ENCODE data around the gene ERC1.
A peak's percentile ranks its signal among the peaks of the same experiment; 100 is the strongest.

Gene ERC1

DNA sequence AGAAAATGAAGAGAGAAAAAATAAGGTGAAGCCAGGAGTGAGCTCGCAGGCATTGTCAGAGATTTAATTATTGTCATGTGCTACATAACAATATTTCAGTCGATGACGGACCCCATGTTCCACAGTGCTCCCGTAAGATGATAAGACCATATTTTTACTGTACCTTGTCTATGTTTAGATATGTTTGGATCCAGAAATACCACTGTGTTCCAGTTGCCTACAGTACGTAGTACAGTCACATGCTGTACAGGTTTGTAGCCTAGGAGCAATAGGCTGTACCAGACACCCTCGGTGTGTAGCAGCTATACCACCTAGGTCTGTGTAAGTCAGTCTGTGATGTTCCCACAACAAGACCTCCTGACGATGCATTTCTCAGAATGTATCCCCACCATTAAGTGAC is 465.9 kb downstream of the ERC1 start:
- no peak overlapping the region for H3K27ac ChIP-seq
- no peak for DNase-seq (ENCODE audit: low read depth, low spot score)

DNA sequence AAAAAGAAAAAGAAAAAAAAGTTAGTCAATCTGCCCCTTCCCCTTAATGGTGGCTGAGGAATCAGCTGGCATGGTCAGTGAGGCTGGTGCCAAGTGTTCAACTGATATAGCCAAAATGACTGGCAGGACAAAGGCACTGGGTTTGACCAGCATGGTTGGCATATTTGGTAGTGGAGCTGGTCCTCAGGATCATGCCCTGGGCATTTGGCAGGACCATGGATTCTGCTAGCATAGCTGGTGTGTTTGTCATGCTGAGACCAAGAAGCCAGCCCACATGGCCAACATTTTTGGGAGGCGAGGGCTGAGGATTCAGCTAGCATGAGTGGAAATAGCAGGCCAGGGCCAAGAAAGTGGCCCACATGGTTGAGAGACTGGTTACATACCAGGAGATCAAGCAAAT is 466.9 kb downstream of the ERC1 start:
- DNase-seq (ENCODE audit: low read depth, low spot score): no peak
- H3K27ac ChIP-seq: no peak overlapping the region

- no peak overlapping the region for H3K27ac ChIP-seq
- DNase-seq (ENCODE audit: low read depth, low spot score): no peak
Observed at GRCh38 chr12:1459339-1459738, 468.3 kb downstream of the ERC1 start.

GRCh38 chr12:1463073-1463905 is 472.3 kb downstream of the ERC1 start:
- no peak for DNase-seq (ENCODE audit: low read depth, low spot score)
- no peak overlapping the region for H3K27ac ChIP-seq

DNA sequence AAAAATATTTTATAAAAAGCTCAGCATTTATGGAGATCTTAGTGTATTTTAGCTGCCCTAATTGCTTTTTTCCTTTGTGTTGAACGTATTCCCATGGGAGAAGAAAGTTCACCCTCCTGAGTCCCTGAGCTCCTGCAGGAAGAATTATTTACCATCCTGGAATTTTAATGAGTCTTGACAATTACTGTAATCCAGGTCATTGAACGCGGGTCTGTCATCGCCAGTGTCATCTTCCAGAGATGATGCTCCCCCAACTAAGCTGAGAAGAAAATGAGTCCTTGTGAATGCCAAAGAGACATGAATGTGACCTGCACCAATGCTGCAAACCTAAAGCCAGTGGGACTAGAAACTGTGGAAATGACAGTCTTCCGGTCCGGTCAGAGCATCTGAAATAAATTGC is 473.9 kb downstream of the ERC1 start:
- no peak overlapping the region for H3K27ac ChIP-seq
- no peak for DNase-seq (ENCODE audit: low read depth, low spot score)

DNA sequence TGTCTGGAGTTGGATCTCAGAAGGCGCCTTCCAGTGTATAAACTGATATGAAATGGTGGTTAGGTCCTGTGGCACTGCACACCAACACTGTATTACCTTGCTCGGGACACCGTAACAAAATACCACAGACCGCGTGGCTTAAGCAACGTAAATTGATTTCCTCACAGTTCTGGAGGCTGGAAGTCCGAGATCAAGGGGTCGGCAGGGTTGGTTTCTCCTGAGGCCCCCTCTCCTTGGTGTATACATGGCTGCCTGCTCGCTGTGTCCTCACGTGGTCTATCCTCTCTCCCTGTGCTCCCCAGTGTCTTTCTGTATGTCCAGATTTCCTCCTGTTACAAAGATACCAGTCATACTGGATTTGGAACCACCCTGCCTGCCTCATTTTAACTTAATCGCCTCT is 475.0 kb downstream of the ERC1 start:
- H3K27ac ChIP-seq: no peak overlapping the region
- no peak for DNase-seq (ENCODE audit: low read depth, low spot score)

- H3K27ac ChIP-seq: no peak overlapping the region
- no peak for DNase-seq (ENCODE audit: low read depth, low spot score)
Observed at GRCh38 chr12:1466481-1467154, 475.6 kb downstream of the ERC1 start.

DNA sequence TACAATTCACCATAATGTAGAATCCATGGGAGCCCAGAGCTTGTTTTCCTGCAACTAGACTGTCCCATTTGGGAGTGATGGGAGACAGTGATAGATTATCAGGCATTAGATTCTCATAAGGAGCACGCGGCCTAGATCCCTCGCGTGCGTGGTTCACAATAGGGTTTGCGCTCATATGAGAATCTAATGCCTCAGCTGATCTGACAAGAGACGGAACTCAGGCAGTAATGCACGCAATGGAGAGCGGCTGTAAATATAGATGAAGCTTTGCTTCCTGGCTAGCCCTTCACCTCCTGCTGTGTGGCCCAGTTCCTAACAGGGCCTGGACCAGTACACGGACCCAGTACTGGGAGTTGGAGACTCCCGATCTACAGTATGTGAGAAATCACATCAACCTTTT is 476.7 kb downstream of the ERC1 start:
- H3K27ac ChIP-seq: no peak overlapping the region
- no peak for DNase-seq (ENCODE audit: low read depth, low spot score)

GRCh38 chr12:1469070-1469469 is 478.0 kb downstream of the ERC1 start:
- no peak overlapping the region for H3K27ac ChIP-seq

GRCh38 chr12:1470051-1470450 is 479.0 kb downstream of the ERC1 start:
- no peak overlapping the region for H3K27ac ChIP-seq

More at GRCh38 chr12:1469070-1469469, 478.0 kb downstream of the ERC1 start:
- DNase-seq (ENCODE audit: low read depth, low spot score): no peak

DNA sequence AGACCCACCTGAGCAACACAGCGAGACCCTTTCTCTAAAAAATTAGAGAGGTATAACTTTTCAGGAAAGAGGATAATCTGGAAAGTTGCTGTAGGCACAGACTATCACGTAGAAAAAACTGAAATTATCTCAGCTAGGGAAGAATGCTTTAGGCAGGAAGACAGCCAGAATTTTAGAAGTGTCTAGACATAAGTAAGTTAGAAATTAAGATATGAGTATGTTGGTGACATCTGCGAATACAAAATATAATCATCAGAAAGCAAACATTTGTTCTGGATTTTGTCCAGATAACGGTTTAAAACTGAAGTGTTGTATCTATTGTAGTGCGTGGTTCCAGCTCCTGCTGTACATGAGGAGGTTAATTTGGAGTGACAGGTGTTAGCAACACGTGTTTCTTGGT is 480.2 kb downstream of the ERC1 start:
- no peak for DNase-seq (ENCODE audit: low read depth, low spot score)
- no peak overlapping the region for H3K27ac ChIP-seq

More at GRCh38 chr12:1470051-1470450, 479.0 kb downstream of the ERC1 start:
- DNase-seq (ENCODE audit: low read depth, low spot score): no peak

DNA sequence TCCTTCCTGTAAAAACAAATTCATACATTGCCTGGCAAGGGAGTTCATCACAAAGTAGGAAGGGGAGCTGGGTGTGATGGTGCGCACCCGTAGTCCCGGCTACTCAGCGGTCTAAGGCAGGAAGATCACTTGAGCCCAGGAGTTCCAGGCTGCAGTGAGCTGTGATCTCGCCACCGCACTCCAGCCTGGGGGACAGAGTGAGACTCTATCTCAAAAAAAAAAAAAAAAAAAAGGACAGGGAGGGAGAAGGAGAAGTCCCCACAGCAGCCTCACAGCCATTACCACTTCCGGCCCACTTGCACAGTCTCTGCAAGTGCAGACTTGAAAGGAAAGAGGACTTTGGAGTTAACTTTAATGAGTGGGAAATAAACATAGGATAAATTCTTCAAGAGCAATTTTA is 482.4 kb downstream of the ERC1 start:
- peak overlapping the region; percentile 82 for H3K27ac ChIP-seq
- DNase-seq (ENCODE audit: low read depth, low spot score): no peak

DNA sequence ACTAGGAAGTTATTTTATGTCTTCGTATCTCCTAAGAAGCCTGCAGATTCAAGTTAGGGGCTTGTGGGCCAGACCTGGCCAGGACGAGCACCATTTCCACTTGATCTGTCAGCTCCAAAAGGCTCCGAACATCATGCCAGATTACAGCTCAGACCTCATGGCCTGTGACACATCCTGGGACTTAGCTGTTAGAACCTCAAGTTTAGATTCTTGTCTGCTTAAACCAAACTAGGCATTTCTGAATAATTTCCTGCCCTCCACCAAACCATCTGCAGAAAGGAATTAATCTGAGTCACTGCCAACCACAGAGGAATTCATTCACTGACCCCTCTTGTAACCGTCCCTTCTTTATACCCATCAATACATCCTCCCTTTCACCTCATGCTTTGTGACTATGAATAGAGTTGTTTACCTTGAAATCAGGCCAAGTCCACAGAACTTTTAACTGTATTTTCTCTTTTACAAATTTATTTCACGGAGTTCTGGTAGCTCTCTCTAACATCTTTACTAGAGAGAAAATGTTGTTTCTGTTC is 483.1 kb downstream of the ERC1 start:
- H3K27ac ChIP-seq: peak overlapping the region; percentile 82
- DNase-seq (ENCODE audit: low read depth, low spot score): peak; percentile 34

- peak overlapping the region; percentile 82 for H3K27ac ChIP-seq
- DNase-seq (ENCODE audit: low read depth, low spot score): no peak
Observed at GRCh38 chr12:1474574-1475153, 483.6 kb downstream of the ERC1 start.

- no peak overlapping the region for H3K27ac ChIP-seq
- DNase-seq (ENCODE audit: low read depth, low spot score): no peak
Observed at GRCh38 chr12:1479645-1480044, 488.6 kb downstream of the ERC1 start.

DNA sequence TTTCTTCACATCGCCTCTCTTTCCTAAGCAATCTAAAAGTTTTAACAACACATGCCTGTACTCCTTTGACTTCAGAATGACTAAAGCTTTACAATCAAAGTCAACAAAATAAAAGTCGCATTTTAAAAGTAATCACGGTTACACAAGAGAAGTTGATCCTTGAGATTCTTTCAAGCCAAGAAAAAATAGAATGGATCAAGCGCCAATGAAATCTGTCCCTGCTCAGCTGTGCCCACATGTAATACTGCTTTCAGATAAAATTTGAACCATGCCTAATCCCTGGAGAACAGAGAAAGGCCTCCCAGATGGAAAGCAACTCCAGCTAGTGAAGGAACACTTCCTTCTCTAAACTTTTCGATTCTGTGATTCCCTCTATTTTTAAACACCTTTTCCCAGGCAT is 490.3 kb downstream of the ERC1 start:
- H3K27ac ChIP-seq: no peak overlapping the region
- no peak for DNase-seq (ENCODE audit: low read depth, low spot score)

DNA sequence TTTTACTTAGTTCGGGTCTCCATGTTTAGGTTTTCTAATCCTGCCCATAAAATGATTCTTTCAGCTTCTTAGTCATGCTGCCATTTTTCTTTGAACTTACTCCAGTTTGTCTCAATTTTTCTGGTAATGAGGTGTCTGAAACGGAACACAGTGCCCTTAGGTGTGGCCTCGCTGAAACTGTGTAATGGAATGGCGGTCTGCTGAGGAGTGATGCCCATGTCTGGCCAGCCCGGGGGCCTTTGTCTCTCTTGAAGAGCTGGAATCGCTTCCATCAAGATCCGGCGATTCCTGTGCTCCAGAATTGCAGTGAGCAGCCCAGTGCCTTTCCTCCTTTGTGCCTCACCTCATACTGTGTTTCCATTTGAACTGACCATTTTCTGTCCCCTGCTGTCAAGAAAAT is 490.9 kb downstream of the ERC1 start:
- no peak overlapping the region for H3K27ac ChIP-seq
- DNase-seq (ENCODE audit: low read depth, low spot score): no peak

GRCh38 chr12:1488908-1489381 is 497.9 kb downstream of the ERC1 start:
- DNase-seq (ENCODE audit: low read depth, low spot score): no peak
- H3K27ac ChIP-seq: no peak overlapping the region

- no peak overlapping the region for H3K27ac ChIP-seq
- DNase-seq (ENCODE audit: low read depth, low spot score): no peak
Observed at GRCh38 chr12:1491983-1492697, 501.1 kb downstream of the ERC1 start.

GRCh38 chr12:1493781-1494565 is 502.9 kb downstream of the ERC1 start:
- DNase-seq (ENCODE audit: low read depth, low spot score): no peak
- H3K27ac ChIP-seq: no peak overlapping the region

All from epithelial cell of prostate (primary cell).